Natural killer cell (primary cell): Measurements from ENCODE around the gene CEMIP. TPM values are rescaled to one million over a fixed set of nuclear protein-coding genes. Genes with fewer than 3 reads are reported as not detected.
A peak's percentile ranks its signal among the peaks of the same experiment; 100 is the strongest.

ENCODE experiments used
- ATAC-seq, 3 donors: fragments of 150-1000 bp in 2 of 3; fragments of 200-7000 bp in 1 of 3; cut with Tn5 transposase; 1 replicate in 1 of 3; 2 replicates in 2 of 3; pipeline ENCODE4 v1.10.0; 2021; ENCODE audit warnings: mild to moderate bottlenecking in 2 of 3, moderate library complexity in 2 of 3
- DNase-seq, 2 donors: peaks; one replicate each; pipeline versions ENCODE4 v3.0.0 to v3.0.0-alpha.2; 2013 to 2021; ENCODE audit warnings: mixed read lengths in 1 of 2
- H3K27ac ChIP-seq: one replicate; pipeline ENCODE4 v1.5.1; 2013; ENCODE audit warnings: mild to moderate bottlenecking, low read length
- H3K27me3 ChIP-seq: one replicate; pipeline ENCODE4 v1.6.1; 2013; ENCODE audit warnings: low read length; ENCODE audit not compliant: control insufficient read depth, insufficient read depth
- H3K36me3 ChIP-seq: one replicate; pipeline ENCODE4 v1.6.1; 2013; ENCODE audit warnings: low read length; ENCODE audit not compliant: control insufficient read depth, insufficient read depth
- H3K4me1 ChIP-seq: one replicate; pipeline ENCODE4 v1.6.1; 2013; ENCODE audit warnings: low read length; ENCODE audit not compliant: control insufficient read depth, insufficient read depth
- H3K4me3 ChIP-seq: one replicate; pipeline ENCODE4 v1.5.1; 2013; ENCODE audit warnings: low read length
- H3K9me3 ChIP-seq: one replicate; pipeline ENCODE4 v1.6.1; 2013; ENCODE audit warnings: low read length; ENCODE audit not compliant: control insufficient read depth, insufficient read depth
- H3K27ac Mint-ChIP-seq, 2 donors: one replicate each; pipeline ENCODE4 v1.8.0; 2022; ENCODE audit warnings: mild to moderate bottlenecking in 2 of 2, mixed read lengths in 2 of 2, moderate library complexity in 1 of 2
- H3K27me3 Mint-ChIP-seq, 2 donors: one replicate each; pipeline ENCODE4 v1.8.0; 2022; ENCODE audit warnings: low read depth in 2 of 2, mixed read lengths in 2 of 2
- H3K36me3 Mint-ChIP-seq: one replicate; pipeline ENCODE4 v1.8.0; 2022; ENCODE audit warnings: mixed read lengths
- H3K4me1 Mint-ChIP-seq, 2 donors: one replicate each; pipeline ENCODE4 v1.8.0; 2022; ENCODE audit warnings: mixed read lengths in 2 of 2
- H3K4me3 Mint-ChIP-seq: one replicate; pipeline ENCODE4 v1.8.0; 2022; ENCODE audit warnings: mild to moderate bottlenecking, moderate library complexity, mixed read lengths
- H3K9me3 Mint-ChIP-seq, 2 donors: one replicate each; pipeline ENCODE4 v1.8.0; 2022; ENCODE audit warnings: mixed read lengths in 2 of 2
- CTCF ChIP-seq: fragments of 200-600 bp; IDR thresholded peaks from one replicate; pipeline ENCODE4 v1.8.0; 2022; ENCODE audit warnings: antibody characterized with exemption
- WGBS: methylation state at CpG from one replicate; pipeline ENCODE4 v1.1.7; 2013; ENCODE audit warnings: missing lambda C conversion rate; ENCODE audit not compliant: insufficient coverage; 5-methylcytosine and 5-hydroxymethylcytosine counted together
- intact Hi-C: fragments of 100-400 bp; cut with micrococcal nuclease; formaldehyde crosslinking; loops from one replicate; pipeline ENCODE4 v1.14.2; 2022
- total RNA-seq, 4 donors: library from RNA; stranded (reverse); fragments of 120-200 nt in 1 of 4; gene quantifications; one replicate each; pipeline versions ENCODE4 v1.2.3 to v1.2.4, GENCODE V29; 2013 to 2022

Gene CEMIP
- total RNA-seq, 3 donors from 2014 or later (not counting 1 experiment from before 2014, with no cell fraction given) = 0.07 to 0.82 TPM; not detected in 1

GRCh38 chr15:80803580-80804525 lies 24.7 kb downstream of the CEMIP start:
- Mint-ChIP-seq H3K27ac (no peak overlapping the region), H3K36me3 (no peaks in the 10 kb centered on the region), H3K9me3 (no peaks in the 10 kb centered on the region), H3K4me1 (no peaks in the 10 kb centered on the region), H3K27me3 (peaks cover 4 to 13% of the 10 kb centered on the region in 2 donors), H3K4me3 (no peak overlapping the region)
- Histone ChIP-seq H3K4me1 (no peaks in the 10 kb centered on the region), H3K36me3 (no peaks in the 10 kb centered on the region), H3K27me3 (no peaks in the 10 kb centered on the region), H3K4me3 (no peak overlapping the region), H3K9me3 (no peaks in the 10 kb centered on the region), H3K27ac (no peak overlapping the region)
- ATAC-seq (no peak), DNase-seq (peak in 1 of 2 donors; percentile 15)
- TF ChIP-seq CTCF = no peak
- 84% methylated on average over 7 of the region's 7 CpGs for WGBS
- intact Hi-C loops = no loop called here

GRCh38 chr15:80804970-80805495 lies 25.9 kb downstream of the CEMIP start:
- H3K27me3 ChIP-seq = no peaks in the 10 kb centered on the region
- H3K36me3 Mint-ChIP-seq = no peaks in the 10 kb centered on the region
- DNase-seq = peak in 1 of 2 donors; percentile 7
- H3K27me3 Mint-ChIP-seq = peaks cover 4 to 13% of the 10 kb centered on the region in 2 donors
- no peak for TF ChIP-seq CTCF
- H3K9me3 Mint-ChIP-seq = no peaks in the 10 kb centered on the region
- H3K4me3 ChIP-seq = no peak overlapping the region
- H3K27ac Mint-ChIP-seq = no peak overlapping the region
- H3K4me3 Mint-ChIP-seq = no peak overlapping the region
- intact Hi-C loops = no loop called here
- H3K4me1 Mint-ChIP-seq = no peaks in the 10 kb centered on the region
- H3K9me3 ChIP-seq = no peaks in the 10 kb centered on the region
- ATAC-seq = no peak
- no peaks in the 10 kb centered on the region for H3K36me3 ChIP-seq
- H3K4me1 ChIP-seq = no peaks in the 10 kb centered on the region
- H3K27ac ChIP-seq = no peak overlapping the region
- WGBS = 55% methylated on average over 10 of the region's 10 CpGs

- H3K4me1 Mint-ChIP-seq = no peaks in the 10 kb centered on the region
- H3K27ac Mint-ChIP-seq = no peak overlapping the region
- no peak for TF ChIP-seq CTCF
- Histone ChIP-seq H3K36me3 (no peaks in the 10 kb centered on the region), H3K27ac (no peak overlapping the region), H3K4me3 (no peak overlapping the region), H3K9me3 (no peaks in the 10 kb centered on the region), H3K4me1 (no peaks in the 10 kb centered on the region), H3K27me3 (no peaks in the 10 kb centered on the region)
- peaks cover 6 to 13% of the 10 kb centered on the region in 2 donors for H3K27me3 Mint-ChIP-seq
- H3K36me3 Mint-ChIP-seq = no peaks in the 10 kb centered on the region
- DNase-seq = no peak
- H3K4me3 Mint-ChIP-seq = no peak overlapping the region
- H3K9me3 Mint-ChIP-seq = no peaks in the 10 kb centered on the region
- no peak for ATAC-seq
- intact Hi-C loops = no loop called here
- 75% methylated on average over 9 of the region's 9 CpGs for WGBS
These were observed 32.7 kb downstream of the CEMIP start for GRCh38 chr15:80811781-80812315.
